Measurements from ENCODE around the gene NALCN.

Gene NALCN

DNA sequence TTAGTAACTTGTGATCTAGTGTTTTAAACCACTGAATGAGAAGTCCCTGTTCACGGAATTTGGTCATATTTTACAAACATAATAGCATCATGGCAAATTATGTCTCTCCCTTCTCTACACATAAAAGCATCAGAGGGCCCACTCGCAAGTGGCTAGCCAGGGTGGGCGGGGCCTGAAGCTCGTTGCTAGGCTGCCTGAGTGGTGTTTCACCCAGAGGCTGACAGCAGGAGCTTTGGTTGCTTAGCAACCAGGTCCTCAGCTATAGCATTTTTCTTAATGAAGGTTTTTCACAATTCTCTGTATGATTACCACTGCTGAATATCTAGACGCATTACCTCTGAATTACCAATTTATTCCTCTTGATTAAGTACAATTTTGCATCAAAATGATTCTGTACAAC is 126.5 kb downstream of the NALCN start:
- TF ChIP-seq, protein P1, sequence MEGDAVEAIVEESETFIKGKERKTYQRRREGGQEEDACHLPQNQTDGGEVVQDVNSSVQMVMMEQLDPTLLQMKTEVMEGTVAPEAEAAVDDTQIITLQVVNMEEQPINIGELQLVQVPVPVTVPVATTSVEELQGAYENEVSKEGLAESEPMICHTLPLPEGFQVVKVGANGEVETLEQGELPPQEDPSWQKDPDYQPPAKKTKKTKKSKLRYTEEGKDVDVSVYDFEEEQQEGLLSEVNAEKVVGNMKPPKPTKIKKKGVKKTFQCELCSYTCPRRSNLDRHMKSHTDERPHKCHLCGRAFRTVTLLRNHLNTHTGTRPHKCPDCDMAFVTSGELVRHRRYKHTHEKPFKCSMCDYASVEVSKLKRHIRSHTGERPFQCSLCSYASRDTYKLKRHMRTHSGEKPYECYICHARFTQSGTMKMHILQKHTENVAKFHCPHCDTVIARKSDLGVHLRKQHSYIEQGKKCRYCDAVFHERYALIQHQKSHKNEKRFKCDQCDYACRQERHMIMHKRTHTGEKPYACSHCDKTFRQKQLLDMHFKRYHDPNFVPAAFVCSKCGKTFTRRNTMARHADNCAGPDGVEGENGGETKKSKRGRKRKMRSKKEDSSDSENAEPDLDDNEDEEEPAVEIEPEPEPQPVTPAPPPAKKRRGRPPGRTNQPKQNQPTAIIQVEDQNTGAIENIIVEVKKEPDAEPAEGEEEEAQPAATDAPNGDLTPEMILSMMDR (IDR thresholded peaks at IDR 0.05; ENCODE audit: low read length, missing control alignments): no peak
- no peak overlapping the region for H3K4me3 ChIP-seq (replicated peaks; ENCODE audit: low read depth, low read length)
- peak; percentile 28 for DNase-seq (ENCODE audit: low read depth)

DNA sequence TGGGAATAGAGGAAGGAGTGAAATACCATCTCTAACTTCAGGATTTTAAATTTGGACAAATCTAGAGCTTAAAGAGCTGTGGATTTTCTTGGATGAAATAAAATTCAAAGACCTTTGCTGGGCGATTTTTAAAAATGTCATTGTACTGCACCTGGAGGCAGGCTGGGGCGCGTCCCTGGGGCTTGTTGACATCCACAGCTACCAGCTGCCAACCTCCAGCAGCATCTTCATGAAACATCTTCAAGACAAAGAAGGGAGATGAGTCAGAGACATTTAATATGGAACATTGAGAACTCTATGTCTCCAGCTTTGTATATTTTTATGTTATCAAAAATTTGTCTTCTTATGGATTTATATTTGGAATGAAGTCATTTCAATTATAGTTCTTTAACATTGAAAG is 132.5 kb downstream of the NALCN start:
- no peak for DNase-seq (ENCODE audit: low read depth)
- TF ChIP-seq, protein P1 (IDR thresholded peaks at IDR 0.05; ENCODE audit: low read length, missing control alignments): no peak
- H3K4me3 ChIP-seq (replicated peaks; ENCODE audit: low read depth, low read length): no peak overlapping the region

DNA sequence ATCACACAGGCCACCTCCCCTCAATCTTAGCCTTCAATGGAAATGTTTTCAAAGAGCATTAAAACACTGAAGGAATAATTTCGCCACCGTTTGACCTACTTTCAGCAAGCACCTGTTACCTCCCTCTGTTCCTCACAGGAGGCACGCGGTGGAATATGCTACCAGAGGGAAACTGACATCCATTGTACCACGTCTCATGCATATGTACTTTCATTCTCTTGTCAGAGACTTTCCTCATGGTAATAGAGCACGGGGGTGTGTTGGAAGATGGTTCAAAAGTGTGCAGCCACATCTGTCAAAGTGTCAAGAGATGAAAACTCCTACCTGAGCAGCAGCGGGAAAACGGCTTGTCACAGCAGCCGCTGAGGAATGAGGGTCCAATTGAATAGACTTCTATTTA is 143.4 kb downstream of the NALCN start:
- TF ChIP-seq, protein P1 (IDR thresholded peaks at IDR 0.05; ENCODE audit: low read length, missing control alignments): no peak
- H3K4me3 ChIP-seq (replicated peaks; ENCODE audit: low read depth, low read length): no peak overlapping the region
- no peak for DNase-seq (ENCODE audit: low read depth)

DNA sequence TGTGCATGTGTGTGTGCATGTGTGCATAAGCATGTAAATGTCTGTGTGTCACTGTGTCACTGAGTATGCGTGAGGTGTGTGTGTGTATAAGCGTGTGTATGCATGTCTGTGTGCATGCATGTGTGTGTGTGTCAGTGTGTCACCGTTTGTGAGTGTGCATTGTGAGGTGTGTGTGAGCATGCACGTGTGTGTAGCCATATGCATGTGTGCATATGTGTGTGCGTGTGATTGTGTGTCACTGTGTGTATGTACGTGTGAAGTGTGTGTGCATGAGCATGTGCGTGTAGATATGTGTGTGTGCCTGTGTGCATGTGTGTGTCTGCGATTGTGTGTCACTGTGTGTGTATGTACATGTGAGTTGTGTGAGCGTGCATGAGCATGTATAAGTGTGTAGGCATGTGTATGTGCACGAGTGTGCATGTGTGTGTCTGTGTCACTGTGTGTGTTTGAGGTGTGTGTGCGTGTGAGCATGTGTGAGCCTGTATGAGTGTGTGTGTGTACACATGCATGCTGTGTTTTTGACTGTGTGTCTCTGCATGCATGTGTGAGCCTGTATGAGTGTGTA is 144.5 kb downstream of the NALCN start:
- DNase-seq (ENCODE audit: low read depth): no peak
- TF ChIP-seq, protein P1 (IDR thresholded peaks at IDR 0.05; ENCODE audit: low read length, missing control alignments): no peak
- H3K4me3 ChIP-seq (replicated peaks; ENCODE audit: low read depth, low read length): no peak overlapping the region

DNA sequence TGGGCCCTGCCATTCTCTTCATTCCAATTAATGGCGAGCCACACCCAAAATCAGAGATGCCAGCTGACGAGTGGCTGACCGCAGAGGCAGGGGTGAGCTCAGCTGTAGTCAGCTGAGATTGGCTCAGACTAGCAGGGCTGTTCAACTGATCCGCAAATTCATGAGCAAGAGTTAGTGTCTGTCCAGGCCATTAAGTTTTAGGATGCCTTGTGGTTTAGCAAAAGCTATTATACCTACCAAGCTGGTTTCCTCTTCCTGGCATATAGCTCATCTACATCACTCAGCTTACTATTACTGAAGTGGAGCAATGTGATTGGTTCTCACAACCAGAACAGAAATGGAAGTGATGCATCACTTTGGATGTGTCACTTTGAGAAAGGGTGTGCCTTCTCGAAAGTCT is 148.7 kb downstream of the NALCN start:
- TF ChIP-seq, protein P1 (IDR thresholded peaks at IDR 0.05; ENCODE audit: low read length, missing control alignments): no peak
- no peak overlapping the region for H3K4me3 ChIP-seq (replicated peaks; ENCODE audit: low read depth, low read length)
- no peak for DNase-seq (ENCODE audit: low read depth)

DNA sequence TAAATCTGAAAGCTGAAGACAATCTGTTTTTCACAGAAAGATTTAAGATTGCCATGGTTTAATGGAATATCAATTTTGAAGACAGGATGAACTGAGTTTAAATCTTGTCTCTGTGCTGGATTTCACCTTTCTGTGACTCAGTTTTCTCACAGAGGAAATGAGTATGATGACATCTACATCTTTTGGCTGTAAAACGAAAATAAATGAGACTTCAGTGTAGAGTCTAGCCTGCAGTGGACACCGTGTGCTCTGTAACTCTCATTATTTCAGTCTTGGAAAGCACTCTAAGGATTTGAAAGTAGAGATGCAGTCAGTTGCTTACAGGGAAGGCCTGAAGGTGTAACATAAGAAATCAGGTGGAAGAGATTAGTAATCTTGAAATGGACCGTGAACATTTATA is 150.4 kb downstream of the NALCN start:
- no peak for DNase-seq (ENCODE audit: low read depth)
- TF ChIP-seq, protein P1 (IDR thresholded peaks at IDR 0.05; ENCODE audit: low read length, missing control alignments): no peak

DNA sequence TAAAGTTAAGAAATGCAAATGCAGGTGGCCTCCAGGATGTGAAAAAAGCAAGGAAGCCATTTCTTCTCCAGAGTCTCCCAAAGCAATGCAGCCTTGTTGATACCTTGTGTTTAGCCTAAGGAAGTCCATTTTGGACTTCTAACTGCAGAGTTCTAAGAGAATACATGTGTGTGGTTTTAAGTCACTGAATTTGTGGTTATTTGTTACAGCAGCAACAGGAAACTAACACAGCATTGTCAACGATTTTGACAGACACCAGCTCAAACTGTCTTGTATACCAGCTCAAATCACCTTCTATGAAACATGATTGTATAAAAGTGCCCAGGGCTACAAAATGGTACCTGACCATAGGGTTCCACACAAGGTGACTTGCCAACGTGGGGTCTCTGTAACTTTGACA is 151.4 kb downstream of the NALCN start:
- TF ChIP-seq, protein P1 (IDR thresholded peaks at IDR 0.05; ENCODE audit: low read length, missing control alignments): no peak
- no peak for DNase-seq (ENCODE audit: low read depth)

More for the DNA sequence above, 150.4 kb downstream of the NALCN start:
- H3K4me3 ChIP-seq (replicated peaks; ENCODE audit: low read depth, low read length): no peak overlapping the region

More for the DNA sequence above, 151.4 kb downstream of the NALCN start:
- no peak overlapping the region for H3K4me3 ChIP-seq (replicated peaks; ENCODE audit: low read depth, low read length)

Data from fibroblast of pulmonary artery (primary cell).